KG1 (cell line): Measurements from ENCODE around the gene GLIPR2.
"Not testable (repeated sequence)": the region's sequence is repeated elsewhere in the genome, so short reads cannot be mapped to it uniquely, and the experiment has no call there.

Source experiments
- DNase-seq: peaks from one replicate; lab custom pipeline; 2025; lab: John Stamatoyannopoulos, UW

Gene GLIPR2

DNA sequence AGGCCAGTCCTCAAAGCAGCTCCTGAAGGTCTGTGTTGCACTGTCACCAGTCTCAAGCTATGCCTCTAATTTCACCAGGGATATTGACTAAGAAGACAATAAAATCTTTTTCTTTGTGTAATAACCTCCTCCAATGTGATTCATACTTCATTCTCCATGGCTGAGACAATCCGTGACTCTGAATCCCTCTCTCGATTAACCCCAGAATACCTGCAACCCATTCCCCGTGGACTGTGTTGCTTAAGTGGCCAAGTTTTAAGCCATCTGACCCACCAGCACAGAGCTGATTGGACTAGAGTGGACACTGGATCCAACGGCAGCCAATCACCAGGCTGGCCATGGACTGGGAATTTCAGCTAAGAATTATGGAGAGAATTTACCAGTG lies 27.2 kb downstream of the GLIPR2 start:
- no peak for DNase-seq

DNA sequence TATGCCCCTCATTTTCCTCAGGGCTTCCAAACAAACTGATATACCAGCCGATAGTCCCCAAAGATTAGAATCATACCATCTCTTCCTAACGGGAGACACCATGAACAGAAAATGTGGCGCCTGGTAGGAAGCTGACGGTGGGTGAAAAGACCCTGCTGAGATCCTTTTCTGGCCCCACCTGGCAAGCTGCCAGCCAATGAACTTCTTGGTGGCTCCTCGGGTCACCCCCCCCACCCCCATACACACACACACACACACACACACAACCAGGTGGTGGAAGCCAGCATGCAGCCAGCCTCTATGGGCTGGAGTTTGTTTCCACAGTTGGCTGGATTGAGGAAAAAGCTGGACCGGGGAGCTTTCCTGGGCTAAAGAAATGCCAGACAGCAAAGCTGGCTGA lies 27.8 kb downstream of the GLIPR2 start:
- DNase-seq, result no peak

- DNase-seq, result no peak
Observed at GRCh38 chr9:36164989-36165388, 28.5 kb downstream of the GLIPR2 start.

- DNase-seq, result no peak
Observed at GRCh38 chr9:36165826-36166167, 29.3 kb downstream of the GLIPR2 start.

- peak; percentile 50 for DNase-seq
Observed at GRCh38 chr9:36166168-36166927, 29.8 kb downstream of the GLIPR2 start.

DNA sequence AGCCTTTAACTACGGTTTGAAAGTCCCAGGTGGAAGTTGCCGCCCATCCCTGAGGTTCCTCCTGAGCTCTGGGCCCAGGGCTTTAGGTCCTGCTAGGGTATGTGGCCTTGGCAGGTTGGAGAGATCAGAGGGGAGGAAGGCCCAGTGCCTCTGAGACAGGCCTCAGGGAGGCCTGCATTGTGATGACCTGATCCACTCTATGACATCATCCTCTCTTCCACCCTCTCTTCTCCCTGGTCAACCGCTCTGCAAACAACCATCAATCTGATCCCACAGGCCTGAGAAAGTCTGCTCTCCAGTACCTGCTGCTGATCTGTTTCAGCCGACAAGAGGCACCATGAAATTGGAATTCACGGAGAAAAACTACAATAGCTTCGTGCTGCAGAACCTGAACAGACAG lies 32.6 kb downstream of the GLIPR2 start, which contains the start of gene CCIN:
Gene CCIN, plus strand, starts transcription at position 223 of the 400 bp plus-strand sequence. Its CDS starts 115 bp downstream, at position 338.
- DNase-seq, result no peak

GRCh38 chr9:36169708-36170107 lies 33.2 kb downstream of the GLIPR2 start:
- DNase-seq, result no peak

GRCh38 chr9:36170531-36170930 lies 34.0 kb downstream of the GLIPR2 start:
- DNase-seq, result no peak

DNA sequence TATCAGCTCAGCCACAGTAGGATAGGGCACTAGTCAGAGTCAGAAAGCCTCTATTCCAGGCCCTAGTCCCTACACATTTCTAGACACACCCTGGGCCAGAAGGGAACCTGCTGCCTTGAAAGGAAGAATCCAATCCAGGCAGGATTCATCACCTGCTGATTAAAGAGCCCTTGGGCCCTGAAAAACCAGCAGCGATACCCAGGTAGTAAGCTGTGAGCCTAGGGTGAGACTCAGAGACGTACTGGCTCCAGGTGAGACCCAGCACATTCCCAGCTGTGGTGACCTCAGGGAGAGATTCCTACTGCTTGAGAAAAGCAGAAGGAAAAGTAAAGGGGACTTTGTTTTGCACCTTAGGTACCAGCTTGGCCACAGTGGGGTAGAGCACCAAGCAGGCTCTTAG lies 37.3 kb downstream of the GLIPR2 start:
- no peak for DNase-seq

- DNase-seq, result no peak
Observed at GRCh38 chr9:36174271-36174670, 37.7 kb downstream of the GLIPR2 start.

GRCh38 chr9:36174731-36175130 lies 38.2 kb downstream of the GLIPR2 start:
- DNase-seq, result no peak

GRCh38 chr9:36175209-36175608 lies 38.7 kb downstream of the GLIPR2 start:
- DNase-seq, result not testable (repeated sequence)

DNA sequence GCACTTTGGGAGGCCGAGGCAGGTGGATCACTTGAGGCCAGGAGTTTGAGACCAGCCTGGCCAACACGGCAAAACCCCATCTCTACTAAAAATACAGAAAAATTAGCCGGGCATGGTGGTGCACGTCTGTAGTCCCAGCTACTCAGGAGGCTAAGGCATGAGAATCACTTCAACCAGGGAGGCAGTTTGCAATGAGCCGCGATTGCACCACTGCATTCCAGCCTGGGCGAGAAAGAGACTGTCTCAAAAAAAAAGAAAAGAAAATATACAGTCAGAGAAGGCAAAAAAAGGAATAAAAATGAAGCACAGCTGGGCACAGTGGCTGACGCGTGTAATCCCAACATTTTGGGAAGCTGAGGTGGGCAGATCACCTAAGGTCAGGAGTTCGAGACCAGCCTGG lies 40.0 kb downstream of the GLIPR2 start:
- DNase-seq, result not testable (repeated sequence)

GRCh38 chr9:36177571-36177970 lies 41.0 kb downstream of the GLIPR2 start:
- no peak for DNase-seq

GRCh38 chr9:36180243-36180642 lies 43.7 kb downstream of the GLIPR2 start:
- not testable (repeated sequence) for DNase-seq

- DNase-seq, result no peak
Observed at GRCh38 chr9:36187414-36187813, 50.9 kb downstream of the GLIPR2 start.

- no peak for DNase-seq
Observed at GRCh38 chr9:36188212-36188611, 51.7 kb downstream of the GLIPR2 start.

DNA sequence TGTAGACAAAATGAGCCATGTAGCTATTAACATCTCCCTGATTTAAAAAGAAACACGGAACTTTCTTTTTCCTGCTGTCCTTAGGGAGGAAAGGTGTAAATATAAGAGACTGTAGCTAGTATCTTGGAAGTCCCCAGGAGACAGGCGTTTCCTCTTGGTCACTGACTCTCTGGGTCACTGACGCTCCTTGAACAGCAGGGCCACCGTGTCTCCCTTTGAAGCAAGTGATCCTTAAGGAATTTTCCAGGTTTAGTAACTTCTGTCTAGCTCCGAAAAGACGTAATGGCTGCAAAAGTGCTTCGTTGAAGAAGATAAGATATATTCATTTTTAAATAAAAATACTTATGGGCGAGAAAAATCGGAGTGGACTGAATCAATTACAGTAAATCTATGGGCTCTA lies 53.4 kb downstream of the GLIPR2 start:
- DNase-seq, result no peak

DNA sequence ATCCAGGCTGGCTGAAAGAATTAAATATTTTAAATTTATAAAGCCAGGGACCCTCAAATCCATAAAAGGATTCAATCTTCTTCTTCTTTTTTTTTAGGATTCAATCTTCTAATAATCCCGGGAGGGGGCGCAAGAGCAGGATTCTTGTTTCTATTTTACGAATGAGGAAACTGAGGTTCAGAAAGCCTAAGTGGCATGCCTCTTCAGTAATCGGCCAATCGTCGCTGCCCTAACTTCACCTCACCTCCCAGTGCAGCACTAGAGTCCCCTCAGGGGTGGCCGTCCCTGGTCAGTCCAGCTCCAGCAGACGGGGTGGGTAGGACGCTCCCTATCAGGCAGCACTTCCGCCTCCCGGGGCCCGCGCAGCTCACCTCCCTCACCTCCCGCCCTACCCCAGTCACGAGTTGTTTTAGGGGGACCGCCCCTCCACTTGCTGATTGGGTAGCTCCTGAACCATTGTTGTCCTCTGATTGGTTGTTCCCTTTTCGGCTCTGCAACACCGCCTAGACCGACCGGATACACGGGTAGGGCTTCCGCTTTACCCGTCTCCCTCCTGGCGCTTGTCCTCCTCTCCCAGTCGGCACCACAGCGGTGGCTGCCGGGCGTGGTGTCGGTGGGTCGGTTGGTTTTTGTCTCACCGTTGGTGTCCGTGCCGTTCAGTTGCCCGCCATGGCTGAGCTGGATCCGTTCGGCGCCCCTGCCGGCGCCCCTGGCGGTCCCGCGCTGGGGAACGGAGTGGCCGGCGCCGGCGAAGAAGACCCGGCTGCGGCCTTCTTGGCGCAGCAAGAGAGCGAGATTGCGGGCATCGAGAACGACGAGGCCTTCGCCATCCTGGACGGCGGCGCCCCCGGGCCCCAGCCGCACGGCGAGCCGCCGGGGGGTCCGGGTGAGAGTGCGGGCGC lies 54.1 kb downstream of the GLIPR2 start, which contains the start of gene CLTA:
Gene CLTA, plus strand, starts transcription at position 534 of the 902 bp plus-strand sequence. Its CDS starts 136 bp downstream, at position 670.
- peak; percentile 88 for DNase-seq

DNA sequence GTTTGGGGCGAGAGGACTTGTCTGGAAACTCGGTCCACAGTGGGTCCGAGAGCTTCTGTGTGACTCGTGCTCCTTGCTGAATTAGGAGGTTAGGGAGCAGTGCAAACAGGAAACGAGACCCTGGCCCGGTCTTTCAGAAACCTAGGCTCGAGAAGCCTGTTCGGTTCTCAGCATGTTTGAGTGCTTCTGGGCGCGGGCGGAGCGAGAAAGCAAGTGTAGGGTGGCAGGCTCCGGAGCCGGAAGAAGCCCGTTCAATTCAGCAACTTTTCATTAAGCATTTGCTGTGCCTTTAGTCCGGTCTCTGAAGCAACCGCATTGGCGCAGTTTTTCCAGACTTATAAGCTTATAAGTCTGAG lies 54.7 kb downstream of the GLIPR2 start:
- no peak for DNase-seq

GRCh38 chr9:36191686-36192085 lies 55.2 kb downstream of the GLIPR2 start:
- no peak for DNase-seq

DNA sequence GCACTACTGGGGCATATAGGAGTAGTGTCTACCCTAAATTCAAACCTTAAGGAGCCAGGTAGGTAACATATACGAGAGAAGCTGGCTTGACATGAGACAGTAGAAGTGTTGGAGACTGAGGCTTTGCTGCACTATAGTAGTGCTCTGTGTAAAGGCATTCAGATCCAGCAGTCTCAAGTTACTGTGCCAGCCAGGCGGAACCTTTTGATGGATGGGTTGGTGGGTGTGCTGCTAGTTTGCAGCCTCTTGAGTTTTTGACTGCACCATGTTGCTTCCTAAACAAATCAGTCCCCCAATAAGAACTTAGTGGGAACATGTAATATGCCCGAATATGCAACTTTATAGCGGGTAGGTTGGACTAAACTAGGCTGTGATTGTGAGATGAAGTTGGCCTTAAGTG lies 55.7 kb downstream of the GLIPR2 start:
- DNase-seq, result no peak

- DNase-seq, result no peak
Observed at GRCh38 chr9:36193023-36193422, 56.5 kb downstream of the GLIPR2 start.
